ENCODE results near the gene ZNF286A. TPM values are rescaled to one million over a fixed set of nuclear protein-coding genes. Genes with fewer than 3 reads are reported as not detected.
"Not testable (repeated sequence)": the region's sequence is repeated elsewhere in the genome, so short reads cannot be mapped to it uniquely, and the experiment has no call there.

ZNF286A gene
- 129 TPM for polyA plus RNA-seq (2013, experiment 1 of 4)
- polyA plus RNA-seq (2013, experiment 2 of 4) = 137 TPM
- 95.3 TPM for polyA plus RNA-seq (2013, experiment 3 of 4)
- 93.7 TPM for polyA plus RNA-seq (2013, experiment 4 of 4)

DNA sequence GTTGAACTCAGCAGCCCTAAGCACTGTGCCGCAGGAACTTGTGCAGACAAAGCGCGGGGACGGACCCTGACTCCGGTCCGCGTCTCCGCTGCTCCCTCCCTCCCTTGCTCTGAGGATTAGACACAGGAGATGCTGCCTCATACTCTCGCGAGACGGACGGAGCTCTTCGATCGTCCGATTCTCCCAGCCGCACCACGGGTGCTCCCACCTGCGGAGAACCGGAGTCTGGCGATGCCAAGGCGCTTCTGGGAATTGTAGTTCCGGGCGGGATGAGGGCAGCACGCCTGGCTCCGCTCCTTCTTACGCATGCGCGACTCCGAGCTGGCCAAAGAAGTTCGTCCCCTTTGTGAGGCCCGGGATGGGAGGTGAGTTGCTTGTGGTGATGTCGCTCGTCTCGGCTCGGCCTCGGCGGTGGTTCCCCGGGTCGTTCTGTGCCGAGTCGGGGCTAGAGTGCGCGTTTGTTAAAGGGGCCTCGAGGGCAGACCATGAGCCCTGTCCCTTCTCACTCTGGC, at the start of gene ZNF286A:
Gene ZNF286A, plus strand, starts transcription at position 340 of the 512 bp plus-strand sequence. CDS start 578 bp downstream, outside the sequence.
- WGBS, 2 experiments = 1% methylated on average over 39 to 41 of the region's 44 CpGs
- Histone ChIP-seq H3K36me3 (ENCODE audit: control insufficient read depth, insufficient read depth, low read length) (peaks cover 10% of the 10 kb centered on the region), H3K4me3 (ENCODE audit: insufficient read depth, low read depth, low read length) (peak within 1 kb of the TSS; percentile 60), H3K27ac (ENCODE audit: insufficient read depth, low read depth, low read length, poor library complexity, severe bottlenecking) (peak within 1 kb of the TSS; percentile 26)
- not testable (repeated sequence) for H3K27me3 ChIP-seq (ENCODE audit: control insufficient read depth, insufficient read depth, low read length, poor library complexity, severe bottlenecking); H3K9me3 ChIP-seq (ENCODE audit: control insufficient read depth, low read length); H3K4me1 ChIP-seq (ENCODE audit: control insufficient read depth, insufficient read depth, low read length)

GRCh38 chr17:15649861-15650421, 49.6 kb upstream of the ZNF286A start:
- H3K27ac ChIP-seq (ENCODE audit: insufficient read depth, low read depth, low read length, poor library complexity, severe bottlenecking) = no peak overlapping the region
- no peaks in the 10 kb centered on the region for H3K9me3 ChIP-seq (ENCODE audit: control insufficient read depth, low read length)
- no peaks in the 10 kb centered on the region for H3K36me3 ChIP-seq (ENCODE audit: control insufficient read depth, insufficient read depth, low read length)
- WGBS, 2 experiments = 94 to 95% methylated on average over 6 of the region's 6 CpGs
- no peaks in the 10 kb centered on the region for H3K27me3 ChIP-seq (ENCODE audit: control insufficient read depth, insufficient read depth, low read length, poor library complexity, severe bottlenecking)
- H3K4me3 ChIP-seq (ENCODE audit: insufficient read depth, low read depth, low read length) = no peak overlapping the region
- peaks cover 36% of the 10 kb centered on the region for H3K4me1 ChIP-seq (ENCODE audit: control insufficient read depth, insufficient read depth, low read length)

DNA sequence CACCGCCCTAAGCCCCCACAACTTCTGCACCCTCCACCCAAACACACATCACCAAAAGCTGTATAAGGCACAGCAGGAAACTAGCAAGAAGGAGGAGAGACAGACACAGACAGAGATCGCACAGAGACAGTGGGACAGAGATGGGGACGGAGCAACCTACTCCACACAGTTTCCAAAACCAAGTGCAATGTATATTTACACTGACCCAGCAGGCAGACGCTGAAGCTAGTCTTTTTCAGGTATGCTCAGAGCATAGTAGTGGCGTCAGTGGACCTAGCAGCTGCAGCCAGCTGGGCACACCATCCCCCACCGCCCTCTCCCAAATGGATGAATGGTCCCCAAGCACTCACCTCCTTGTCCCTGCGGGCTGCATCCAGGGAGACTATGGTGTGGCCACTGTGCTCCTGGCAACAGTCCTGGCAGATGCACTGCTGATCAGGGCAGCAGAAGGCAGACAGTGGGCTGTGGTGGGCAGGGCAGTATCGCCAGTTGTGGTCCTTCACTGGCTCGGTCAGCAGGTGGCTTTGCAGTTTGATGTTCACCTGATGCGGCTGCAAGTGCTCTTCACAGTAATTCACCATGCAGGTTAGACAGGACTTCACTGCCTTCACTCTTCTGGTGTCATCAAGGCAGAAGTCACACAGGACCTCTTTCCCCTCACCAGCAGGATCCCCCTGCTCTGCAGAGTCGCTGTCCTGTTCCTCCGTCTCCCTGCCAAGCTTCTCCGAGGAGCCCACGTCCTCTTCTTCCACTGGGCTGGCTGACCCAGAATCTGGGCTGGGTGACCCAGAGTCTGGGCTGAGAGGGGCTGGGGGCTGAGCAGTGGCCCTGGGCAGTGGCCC, 48.6 kb upstream of the ZNF286A start:
- Histone ChIP-seq H3K27ac (ENCODE audit: insufficient read depth, low read depth, low read length, poor library complexity, severe bottlenecking) (no peak overlapping the region), H3K27me3 (ENCODE audit: control insufficient read depth, insufficient read depth, low read length, poor library complexity, severe bottlenecking) (no peaks in the 10 kb centered on the region), H3K4me1 (ENCODE audit: control insufficient read depth, insufficient read depth, low read length) (peaks cover 31% of the 10 kb centered on the region), H3K36me3 (ENCODE audit: control insufficient read depth, insufficient read depth, low read length) (peaks cover 3% of the 10 kb centered on the region), H3K4me3 (ENCODE audit: insufficient read depth, low read depth, low read length) (no peak overlapping the region), H3K9me3 (ENCODE audit: control insufficient read depth, low read length) (no peaks in the 10 kb centered on the region)
- 90 to 91% methylated on average over 14 of the region's 14 CpGs for WGBS, 2 experiments

DNA sequence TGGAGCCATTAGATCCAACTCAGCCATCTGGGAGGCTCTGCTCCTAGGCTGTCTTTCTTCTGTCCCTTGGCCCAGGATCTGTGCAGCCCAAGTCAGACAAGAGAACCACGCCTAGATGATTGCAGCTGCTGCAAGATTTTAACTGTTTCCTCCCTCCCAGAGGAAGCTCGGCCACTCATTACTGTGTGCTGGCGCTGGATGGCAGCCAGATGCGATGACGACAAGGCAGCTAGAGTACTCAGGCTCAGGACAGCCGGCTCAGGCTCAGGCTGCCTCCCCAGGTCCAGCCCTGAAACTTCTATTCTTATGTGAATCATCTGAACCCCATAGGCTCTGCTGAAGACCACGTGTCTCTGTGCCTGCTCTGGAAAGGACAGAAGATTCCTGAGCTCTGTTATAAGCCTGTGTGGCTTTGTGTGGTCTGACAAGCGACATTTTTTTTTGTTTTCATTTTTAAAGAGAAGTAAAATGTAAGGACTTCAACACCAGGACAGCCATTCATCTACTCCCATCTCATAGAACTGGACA, 47.9 kb upstream of the ZNF286A start:
- peaks cover 3% of the 10 kb centered on the region for H3K36me3 ChIP-seq (ENCODE audit: control insufficient read depth, insufficient read depth, low read length)
- H3K27ac ChIP-seq (ENCODE audit: insufficient read depth, low read depth, low read length, poor library complexity, severe bottlenecking) = no peak overlapping the region
- no peaks in the 10 kb centered on the region for H3K27me3 ChIP-seq (ENCODE audit: control insufficient read depth, insufficient read depth, low read length, poor library complexity, severe bottlenecking)
- H3K9me3 ChIP-seq (ENCODE audit: control insufficient read depth, low read length) = no peaks in the 10 kb centered on the region
- WGBS, 2 experiments = 23 to 30% methylated on average over 8 of the region's 8 CpGs
- peaks cover 29% of the 10 kb centered on the region for H3K4me1 ChIP-seq (ENCODE audit: control insufficient read depth, insufficient read depth, low read length)
- no peak overlapping the region for H3K4me3 ChIP-seq (ENCODE audit: insufficient read depth, low read depth, low read length)

GRCh38 chr17:15652960-15653359, 46.6 kb upstream of the ZNF286A start:
- Histone ChIP-seq H3K36me3 (ENCODE audit: control insufficient read depth, insufficient read depth, low read length) (peaks cover 7% of the 10 kb centered on the region), H3K9me3 (ENCODE audit: control insufficient read depth, low read length) (no peaks in the 10 kb centered on the region), H3K4me3 (ENCODE audit: insufficient read depth, low read depth, low read length) (no peak overlapping the region), H3K4me1 (ENCODE audit: control insufficient read depth, insufficient read depth, low read length) (peaks cover 29% of the 10 kb centered on the region), H3K27ac (ENCODE audit: insufficient read depth, low read depth, low read length, poor library complexity, severe bottlenecking) (no peak overlapping the region), H3K27me3 (ENCODE audit: control insufficient read depth, insufficient read depth, low read length, poor library complexity, severe bottlenecking) (no peaks in the 10 kb centered on the region)
- 93 to 94% methylated on average over 6 of the region's 6 CpGs for WGBS, 2 experiments

DNA sequence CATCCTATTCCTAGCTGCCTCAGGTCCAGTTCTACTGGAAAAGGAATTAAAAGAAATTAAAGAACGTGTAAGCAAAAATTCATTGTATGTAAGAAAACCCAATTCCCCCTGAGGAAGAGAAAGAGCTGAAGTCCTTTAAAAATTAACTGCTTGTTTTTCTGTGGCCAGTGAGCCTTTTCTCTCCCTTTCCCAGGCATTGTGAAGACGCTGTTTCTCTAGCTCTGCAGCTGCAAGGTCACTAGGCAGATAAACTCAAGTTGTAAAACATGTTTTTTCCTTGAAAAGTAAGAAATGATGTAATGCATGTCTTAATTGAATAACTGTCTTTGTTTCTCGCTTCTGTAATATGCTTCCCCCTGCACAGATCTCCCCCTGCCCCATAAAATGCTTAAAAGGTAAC, 45.2 kb upstream of the ZNF286A start:
- 85 to 92% methylated on average over 2 to 3 of the region's 3 CpGs for WGBS, 2 experiments
- not testable (repeated sequence) for H3K27me3 ChIP-seq (ENCODE audit: control insufficient read depth, insufficient read depth, low read length, poor library complexity, severe bottlenecking); H3K9me3 ChIP-seq (ENCODE audit: control insufficient read depth, low read length); H3K36me3 ChIP-seq (ENCODE audit: control insufficient read depth, insufficient read depth, low read length); H3K4me3 ChIP-seq (ENCODE audit: insufficient read depth, low read depth, low read length); H3K27ac ChIP-seq (ENCODE audit: insufficient read depth, low read depth, low read length, poor library complexity, severe bottlenecking)
- H3K4me1 ChIP-seq (ENCODE audit: control insufficient read depth, insufficient read depth, low read length) = peaks cover 26% of the 10 kb centered on the region

GRCh38 chr17:15654886-15655561, 44.5 kb upstream of the ZNF286A start:
- no peaks in the 10 kb centered on the region for H3K9me3 ChIP-seq (ENCODE audit: control insufficient read depth, low read length)
- no peak overlapping the region for H3K4me3 ChIP-seq (ENCODE audit: insufficient read depth, low read depth, low read length)
- H3K27ac ChIP-seq (ENCODE audit: insufficient read depth, low read depth, low read length, poor library complexity, severe bottlenecking) = no peak overlapping the region
- H3K4me1 ChIP-seq (ENCODE audit: control insufficient read depth, insufficient read depth, low read length) = peaks cover 26% of the 10 kb centered on the region
- no peaks in the 10 kb centered on the region for H3K27me3 ChIP-seq (ENCODE audit: control insufficient read depth, insufficient read depth, low read length, poor library complexity, severe bottlenecking)
- 75 to 81% methylated on average over 3 of the region's 3 CpGs for WGBS, 2 experiments
- peaks cover 7% of the 10 kb centered on the region for H3K36me3 ChIP-seq (ENCODE audit: control insufficient read depth, insufficient read depth, low read length)

DNA sequence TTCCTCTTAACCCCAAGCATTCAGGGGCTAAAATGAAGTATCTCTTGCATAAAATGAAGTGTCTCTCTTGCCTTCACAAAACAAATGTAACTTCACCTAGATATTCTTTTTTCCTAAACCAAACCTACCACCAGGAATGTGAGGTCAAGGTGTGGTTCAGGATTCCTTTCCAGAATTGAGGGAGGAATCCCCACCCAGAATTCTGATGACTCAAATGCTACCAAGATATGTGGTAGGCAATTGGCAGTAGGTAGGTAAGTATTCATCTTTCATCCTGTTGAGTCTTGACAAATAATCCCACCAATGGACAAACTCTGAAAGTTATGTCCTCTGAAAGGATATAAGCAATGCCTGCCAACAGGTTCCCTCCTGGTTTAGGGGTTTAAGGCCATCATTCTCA, 41.7 kb upstream of the ZNF286A start:
- H3K36me3 ChIP-seq (ENCODE audit: control insufficient read depth, insufficient read depth, low read length) = peaks cover 7% of the 10 kb centered on the region
- H3K4me1 ChIP-seq (ENCODE audit: control insufficient read depth, insufficient read depth, low read length) = peaks cover 14% of the 10 kb centered on the region
- H3K9me3 ChIP-seq (ENCODE audit: control insufficient read depth, low read length) = no peaks in the 10 kb centered on the region
- H3K27ac ChIP-seq (ENCODE audit: insufficient read depth, low read depth, low read length, poor library complexity, severe bottlenecking) = no peak overlapping the region
- H3K27me3 ChIP-seq (ENCODE audit: control insufficient read depth, insufficient read depth, low read length, poor library complexity, severe bottlenecking) = no peaks in the 10 kb centered on the region
- no peak overlapping the region for H3K4me3 ChIP-seq (ENCODE audit: insufficient read depth, low read depth, low read length)

GRCh38 chr17:15658296-15658695, 41.3 kb upstream of the ZNF286A start:
- H3K27ac ChIP-seq (ENCODE audit: insufficient read depth, low read depth, low read length, poor library complexity, severe bottlenecking) = no peak overlapping the region

DNA sequence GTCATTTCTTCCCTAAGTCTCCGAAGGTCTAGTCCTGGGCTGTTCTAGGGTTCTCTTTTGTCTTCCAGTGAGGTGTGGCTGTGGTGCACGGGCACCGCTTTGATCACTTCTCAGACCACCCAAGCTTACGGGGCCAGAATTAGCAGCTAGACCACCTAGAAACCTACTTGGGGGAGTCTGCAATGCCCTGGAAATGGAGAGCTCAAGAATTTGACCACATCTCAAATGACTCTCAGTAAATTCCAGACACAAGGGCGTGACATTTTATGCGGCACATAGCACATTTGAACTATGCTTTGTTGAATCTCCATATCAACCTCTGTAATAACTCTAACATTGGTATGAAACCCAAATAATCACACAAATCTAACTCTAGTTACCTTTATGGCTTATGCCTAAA, 40.3 kb upstream of the ZNF286A start:
- 94 to 97% methylated on average over 6 of the region's 6 CpGs for WGBS, 2 experiments
- no peaks in the 10 kb centered on the region for H3K9me3 ChIP-seq (ENCODE audit: control insufficient read depth, low read length)
- no peaks in the 10 kb centered on the region for H3K27me3 ChIP-seq (ENCODE audit: control insufficient read depth, insufficient read depth, low read length, poor library complexity, severe bottlenecking)
- H3K4me1 ChIP-seq (ENCODE audit: control insufficient read depth, insufficient read depth, low read length) = peaks cover 9% of the 10 kb centered on the region
- H3K4me3 ChIP-seq (ENCODE audit: insufficient read depth, low read depth, low read length) = no peak overlapping the region
- peaks cover 7% of the 10 kb centered on the region for H3K36me3 ChIP-seq (ENCODE audit: control insufficient read depth, insufficient read depth, low read length)
- H3K27ac ChIP-seq (ENCODE audit: insufficient read depth, low read depth, low read length, poor library complexity, severe bottlenecking) = no peak overlapping the region

More at GRCh38 chr17:15658296-15658695, 41.3 kb upstream of the ZNF286A start:
- Histone ChIP-seq H3K9me3 (ENCODE audit: control insufficient read depth, low read length) (no peaks in the 10 kb centered on the region), H3K36me3 (ENCODE audit: control insufficient read depth, insufficient read depth, low read length) (peaks cover 7% of the 10 kb centered on the region), H3K4me3 (ENCODE audit: insufficient read depth, low read depth, low read length) (no peak overlapping the region), H3K4me1 (ENCODE audit: control insufficient read depth, insufficient read depth, low read length) (peaks cover 14% of the 10 kb centered on the region), H3K27me3 (ENCODE audit: control insufficient read depth, insufficient read depth, low read length, poor library complexity, severe bottlenecking) (no peaks in the 10 kb centered on the region)
- 95 to 100% methylated on average over 3 of the region's 3 CpGs for WGBS, 2 experiments

Measured in ectodermal cell (in vitro differentiated cells).